IPS-NIHi7 (cell line): ENCODE data around the gene REPS1.

Source experiments
- DNase-seq: peaks from one replicate; pipeline ENCODE4 v3.0.0; 2012; ENCODE audit warnings: mixed read lengths; ENCODE audit errors: extremely low spot score

Gene REPS1

DNA sequence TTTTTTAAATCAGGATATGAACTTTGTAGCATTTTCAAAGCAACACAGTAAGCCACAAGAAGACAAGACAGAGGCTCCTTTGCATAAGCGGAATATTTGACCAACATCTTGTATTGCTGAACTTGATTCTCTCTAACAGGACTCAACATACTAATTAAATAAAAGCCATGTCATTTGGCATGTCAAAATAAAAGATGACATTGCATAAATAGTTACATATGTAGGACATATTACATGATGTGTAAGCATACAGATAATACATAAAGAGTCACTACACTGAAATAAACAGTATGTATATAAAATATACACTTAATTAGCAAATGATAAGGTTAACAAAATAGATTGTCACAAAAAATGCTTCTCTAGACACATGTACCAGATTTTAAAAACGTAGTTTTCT is 62.2 kb downstream of the REPS1 start:
- no peak for DNase-seq

DNA sequence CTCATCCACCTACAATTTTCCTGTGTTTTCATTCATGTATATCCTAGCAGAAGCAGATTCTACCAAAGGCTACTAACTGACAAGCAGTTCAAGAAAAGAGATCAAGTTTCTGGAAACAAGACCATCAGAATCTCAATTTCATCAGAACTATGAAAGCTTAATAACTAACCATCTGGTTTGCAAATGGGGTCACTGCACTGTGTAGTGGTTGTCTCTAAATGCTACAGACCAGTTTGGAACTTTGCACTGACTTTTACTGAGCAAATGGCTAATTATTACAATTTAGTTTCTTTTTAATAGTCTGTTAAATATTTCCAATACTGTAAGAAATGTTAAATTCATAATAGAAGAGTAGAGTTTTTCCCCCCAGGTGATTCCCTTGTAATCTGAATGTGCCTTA is 64.5 kb downstream of the REPS1 start:
- DNase-seq, result no peak

DNA sequence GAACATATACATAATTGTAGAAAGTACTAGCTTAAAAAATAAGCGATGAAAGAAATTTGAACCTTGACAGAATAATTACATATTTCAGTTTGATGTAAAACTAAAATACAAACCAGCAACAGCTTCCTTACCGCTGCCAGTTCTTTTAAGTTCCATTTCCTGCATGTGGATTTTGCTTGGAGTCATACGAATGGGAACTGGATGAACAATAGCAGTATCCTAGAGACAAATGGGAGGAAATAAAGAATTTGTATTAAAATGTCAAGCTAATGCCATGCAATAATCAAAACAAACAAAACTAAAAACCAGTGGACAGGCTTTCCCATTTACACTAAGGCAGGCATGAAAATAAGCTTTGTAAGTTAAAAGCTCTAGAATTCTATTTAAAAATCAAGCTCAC is 67.1 kb downstream of the REPS1 start:
- DNase-seq, result no peak

DNA sequence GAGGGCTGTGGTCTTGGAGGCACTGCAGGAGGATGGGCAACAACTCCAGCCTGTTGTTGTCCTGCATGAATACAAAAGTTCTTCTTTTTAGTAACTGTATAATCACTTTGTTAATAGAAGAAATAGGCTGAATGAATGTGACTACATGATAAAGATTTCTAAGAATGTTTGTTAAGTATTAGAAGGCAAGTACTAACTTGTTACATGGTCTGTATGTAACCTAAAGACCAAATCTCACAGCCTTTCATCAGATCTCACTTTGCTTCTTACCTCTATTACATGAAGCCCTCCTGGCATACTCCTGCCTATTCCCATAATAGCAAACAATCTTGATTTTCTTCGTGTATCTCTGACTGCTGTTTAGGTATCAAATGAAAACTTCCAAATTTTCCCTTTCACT is 73.4 kb downstream of the REPS1 start:
- no peak for DNase-seq

DNA sequence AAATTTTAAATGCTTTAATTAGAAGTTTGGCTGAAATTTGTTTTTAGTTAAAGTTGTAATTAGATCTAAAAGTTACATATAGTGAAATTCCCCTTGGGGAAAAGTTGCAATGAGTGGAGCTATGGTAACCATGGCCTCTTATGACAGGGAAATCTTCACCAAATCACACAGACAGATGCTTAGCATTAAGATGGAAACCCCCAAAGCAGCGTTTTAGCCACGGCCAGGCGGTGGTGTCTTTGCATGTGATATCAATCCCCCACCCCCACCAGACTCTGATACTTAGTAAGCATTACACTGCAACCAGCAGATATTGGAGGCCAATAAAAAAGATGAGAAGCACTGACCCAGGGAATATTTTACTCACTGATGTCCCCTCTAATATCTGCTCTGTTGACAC is 75.7 kb downstream of the REPS1 start:
- no peak for DNase-seq

DNA sequence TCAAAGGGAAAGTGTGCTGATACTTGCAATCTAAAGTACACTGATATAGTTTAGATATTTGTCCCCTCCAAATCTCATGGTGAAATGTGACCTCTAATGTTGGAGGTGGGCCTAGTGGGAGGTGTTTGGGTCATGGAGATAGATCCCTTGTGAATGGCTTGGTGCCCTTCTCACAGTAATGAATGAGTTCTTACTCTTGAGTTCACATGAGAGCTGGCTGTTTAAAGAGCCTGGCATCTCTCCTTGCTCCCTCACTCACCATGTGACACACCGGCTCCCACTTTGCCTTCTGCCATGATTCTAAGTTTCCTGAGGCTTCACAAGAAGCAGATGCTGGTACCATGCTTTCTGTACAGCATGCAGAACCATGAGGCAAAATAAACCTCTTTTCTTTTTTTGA is 78.1 kb downstream of the REPS1 start:
- no peak for DNase-seq

DNA sequence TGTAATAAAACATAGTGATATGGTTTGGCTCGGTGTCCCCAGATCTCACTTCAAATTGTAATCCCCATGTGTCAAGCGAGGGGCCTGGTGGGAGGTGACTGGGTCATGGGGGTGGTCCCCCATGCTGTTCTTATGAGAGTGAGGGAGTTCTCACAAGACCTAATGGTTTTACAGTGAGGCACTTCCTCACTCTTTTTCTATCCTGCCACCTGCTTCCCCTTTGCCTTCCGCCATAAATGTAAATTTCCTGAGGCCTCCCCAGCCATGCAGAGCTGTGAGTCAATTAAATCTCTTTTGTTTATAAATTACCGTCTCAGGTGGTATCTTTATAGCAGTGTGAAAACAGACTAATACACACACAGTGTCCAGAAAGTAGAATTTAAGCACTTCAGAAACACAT is 78.5 kb downstream of the REPS1 start:
- no peak for DNase-seq

DNA sequence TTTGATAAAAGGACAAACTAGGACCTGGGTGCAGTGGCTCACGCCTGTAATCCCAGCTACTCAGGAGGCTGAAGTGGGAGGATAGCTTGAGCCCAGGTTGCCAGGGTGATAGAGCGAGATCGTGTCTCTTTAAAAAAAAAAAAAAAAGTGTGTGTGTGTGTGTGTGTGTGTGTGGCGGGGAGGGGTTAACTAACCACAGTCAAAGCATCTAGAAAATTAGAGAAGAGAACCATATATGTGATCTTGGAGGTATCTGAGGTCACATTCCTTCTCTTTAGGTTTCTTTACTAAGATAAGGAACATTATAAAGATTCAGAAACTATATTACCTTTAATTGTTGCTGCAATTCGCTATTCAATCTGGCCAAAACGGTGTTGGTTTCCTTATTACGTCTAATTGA is 80.9 kb downstream of the REPS1 start:
- DNase-seq, result no peak

DNA sequence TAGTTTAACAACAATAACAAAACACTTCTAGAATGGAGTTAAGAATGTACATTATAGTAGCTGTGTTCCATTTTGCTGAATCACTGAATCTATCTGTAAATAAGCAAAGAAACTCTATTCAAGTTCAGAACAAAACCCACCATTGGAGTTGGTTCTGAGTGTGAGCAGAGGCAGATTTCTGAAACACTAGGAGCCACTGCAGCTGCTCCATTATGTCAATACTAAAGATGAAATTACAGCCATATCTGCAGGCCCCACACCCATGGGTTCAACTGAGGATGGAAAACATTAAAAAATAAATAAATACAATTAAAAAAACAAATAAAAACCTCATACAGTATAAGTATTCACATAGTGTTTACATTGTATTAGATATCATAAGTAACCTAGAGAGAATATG is 91.0 kb downstream of the REPS1 start:
- no peak for DNase-seq

DNA sequence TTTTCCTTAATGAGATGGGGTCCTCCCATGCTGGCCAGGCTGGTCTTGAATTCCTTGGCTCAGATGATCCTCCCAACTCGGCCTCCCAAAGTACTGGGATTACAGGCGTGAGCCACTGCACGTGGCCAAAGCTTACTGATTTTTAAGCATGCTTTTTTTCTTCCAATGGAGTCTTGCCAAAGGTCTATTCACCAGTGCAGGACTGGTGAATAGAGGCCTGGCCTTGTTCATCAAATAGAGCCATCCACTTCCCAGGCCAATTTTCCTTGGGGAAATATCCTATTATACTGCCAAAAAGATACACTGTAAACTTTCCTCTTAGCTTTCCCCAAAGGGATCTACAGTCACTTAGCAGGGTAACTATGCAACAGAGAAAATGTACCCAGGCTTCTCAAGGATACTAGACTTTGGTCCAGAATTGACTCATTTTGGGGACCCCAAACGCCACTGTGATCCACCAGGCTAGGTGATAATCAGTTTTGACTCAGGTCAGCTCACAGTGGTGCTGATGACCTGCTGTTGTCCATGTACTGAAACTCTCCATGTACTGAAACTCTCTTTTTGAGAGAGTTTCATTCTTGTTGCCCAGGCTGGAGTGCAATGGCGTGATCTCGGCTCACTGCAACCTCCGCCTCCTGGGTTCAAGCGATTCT is 91.8 kb downstream of the REPS1 start:
- no peak for DNase-seq

DNA sequence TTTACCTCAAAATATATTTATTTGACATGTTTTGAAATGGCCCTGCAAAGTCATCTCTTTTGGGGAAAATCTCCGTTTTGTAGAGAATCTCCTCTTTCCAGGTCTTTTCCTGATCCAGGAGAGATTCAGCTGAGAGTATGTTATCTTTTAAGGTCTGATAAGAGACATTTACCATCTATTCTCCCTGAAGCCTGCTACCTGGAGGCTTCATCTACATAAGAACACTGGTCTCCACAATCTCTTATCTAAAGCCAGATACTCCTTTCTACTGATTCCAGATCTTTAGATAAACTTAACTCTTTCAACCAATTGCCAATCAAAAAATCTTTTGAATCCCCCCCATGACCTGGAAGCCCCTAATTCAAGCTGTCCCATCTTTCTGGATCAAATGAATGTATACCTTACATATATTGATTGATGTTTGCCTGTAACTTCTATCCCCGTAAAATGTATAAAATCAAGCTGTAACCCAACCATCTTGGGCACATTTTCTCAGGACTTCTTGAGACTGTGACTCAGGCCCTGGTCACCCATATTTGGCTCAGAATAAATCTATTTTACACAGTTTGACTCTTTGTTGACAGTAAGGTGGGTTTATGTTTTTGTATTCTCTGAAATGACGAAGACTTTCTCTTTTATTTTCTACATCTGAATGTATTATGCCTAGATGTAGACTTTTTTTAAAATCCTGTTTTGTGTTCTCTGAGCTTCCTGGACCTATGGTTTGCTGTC is 96.6 kb downstream of the REPS1 start:
- DNase-seq, result no peak

DNA sequence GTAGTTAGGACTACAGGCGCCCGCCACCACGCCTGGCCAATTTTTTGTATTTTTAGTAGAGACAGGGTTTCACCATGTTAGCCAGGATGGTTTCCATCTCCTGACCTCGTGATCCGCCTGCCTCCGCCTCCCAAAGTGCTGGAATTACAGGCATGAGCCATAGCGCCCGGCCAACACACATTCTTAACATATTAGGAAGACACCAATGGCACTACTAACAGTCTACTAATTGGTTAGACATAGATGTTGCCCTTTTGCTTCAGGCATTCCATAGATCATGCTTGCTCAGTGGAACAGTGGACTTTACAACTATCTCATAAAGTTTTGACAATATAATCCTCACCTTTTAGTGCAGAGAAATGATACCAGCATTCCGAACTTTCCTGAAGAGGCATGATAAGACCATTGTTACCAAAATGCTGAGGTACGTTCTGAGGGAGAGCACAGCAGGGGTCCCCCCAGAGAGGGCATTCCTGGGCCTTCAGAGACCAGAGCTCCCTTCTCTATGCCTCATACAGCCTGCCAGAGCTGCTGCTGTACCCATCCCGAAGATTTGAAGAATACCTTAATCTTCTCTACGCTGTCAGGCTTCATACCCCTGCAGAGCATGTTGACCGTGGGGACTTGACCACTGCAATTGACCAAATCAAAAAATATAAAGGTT is 102.8 kb downstream of the REPS1 start:
- DNase-seq, result no peak

DNA sequence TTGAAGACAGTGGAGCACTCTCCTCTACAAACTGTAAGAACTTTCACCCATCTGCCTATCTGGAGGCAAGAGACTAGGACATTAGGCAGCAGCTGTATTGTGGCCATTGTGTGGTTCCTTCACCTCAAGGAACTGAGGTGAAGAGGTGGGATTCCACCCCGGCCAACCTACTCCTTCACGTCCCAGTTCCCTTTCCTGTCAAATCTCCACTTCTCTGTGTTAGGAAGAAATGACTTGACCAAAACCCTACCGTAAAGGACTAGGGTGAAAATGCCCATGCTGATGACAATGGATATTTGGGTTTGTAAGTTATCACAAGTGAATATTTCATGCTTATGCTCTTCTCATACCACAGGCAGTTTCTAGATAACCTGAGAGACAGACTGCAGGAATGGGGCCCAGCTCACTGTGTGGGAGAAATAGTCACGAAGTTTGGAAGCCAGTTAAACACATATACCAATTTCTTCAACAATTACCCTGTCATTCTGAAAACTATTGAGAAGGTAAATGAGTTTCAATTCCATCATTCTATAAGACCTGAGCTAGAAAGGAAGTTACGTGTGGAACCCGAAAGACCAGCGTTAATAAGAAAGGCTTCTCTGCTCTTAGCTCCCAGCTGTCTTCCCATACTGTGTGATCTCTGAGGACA is 105.6 kb downstream of the REPS1 start:
- DNase-seq, result no peak

DNA sequence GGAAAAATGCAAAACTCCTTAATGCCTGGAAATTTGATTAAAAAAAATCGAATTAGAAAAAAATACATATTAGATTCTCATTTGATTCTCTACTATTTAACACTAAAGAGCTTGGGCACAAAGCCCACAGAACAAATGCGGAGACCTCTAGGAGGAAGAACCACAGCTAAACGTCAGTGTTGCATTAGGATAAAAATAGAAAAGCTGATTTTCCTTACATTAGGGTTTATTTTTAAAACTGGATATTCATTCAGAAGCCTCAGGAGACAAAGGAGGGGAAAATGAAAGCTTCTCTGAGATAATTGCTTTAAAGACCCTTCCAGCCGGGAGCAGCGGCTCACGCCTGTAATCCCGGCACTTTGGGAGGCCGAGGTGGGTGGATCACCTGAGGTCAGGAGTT is 114.9 kb downstream of the REPS1 start:
- DNase-seq, result no peak

DNA sequence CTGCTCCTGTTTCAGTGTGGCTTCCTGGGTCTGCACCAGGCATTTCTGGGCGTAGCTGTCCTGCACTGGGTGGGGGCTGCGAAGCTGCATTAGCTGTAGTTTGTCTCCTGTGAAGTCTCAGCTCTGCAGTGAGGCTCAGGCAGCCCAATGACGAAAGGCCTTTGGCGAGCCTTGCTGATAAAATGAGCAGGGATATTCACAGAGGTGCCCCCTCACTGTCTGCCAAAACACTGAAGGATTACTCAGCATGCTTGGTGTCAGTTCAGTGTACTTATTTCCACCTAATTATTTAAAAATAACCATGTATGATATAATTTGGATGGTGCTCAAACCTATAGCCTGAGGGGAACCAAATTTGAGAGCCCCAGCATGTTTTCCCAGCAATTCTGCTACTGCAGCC is 118.7 kb downstream of the REPS1 start:
- DNase-seq, result peak; percentile 50

DNA sequence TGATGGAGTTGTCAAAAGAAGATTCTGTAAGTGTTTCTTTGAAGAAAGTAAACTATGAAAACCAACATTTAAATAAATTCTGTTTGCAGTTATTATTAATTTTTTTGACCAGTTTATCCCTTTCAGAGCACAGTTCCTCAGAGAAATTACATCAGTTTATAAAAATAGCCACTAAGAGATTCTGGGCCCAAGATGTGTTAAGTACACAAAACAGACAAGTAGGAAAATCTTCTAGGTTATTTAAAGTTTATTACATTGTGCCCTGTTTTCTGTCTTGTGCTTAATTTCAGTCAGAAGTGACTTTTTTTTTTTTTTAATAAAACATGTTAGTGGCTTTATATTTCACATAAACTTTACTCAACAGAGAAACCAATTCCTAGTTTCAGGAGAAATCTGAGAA is 119.9 kb downstream of the REPS1 start:
- no peak for DNase-seq

DNA sequence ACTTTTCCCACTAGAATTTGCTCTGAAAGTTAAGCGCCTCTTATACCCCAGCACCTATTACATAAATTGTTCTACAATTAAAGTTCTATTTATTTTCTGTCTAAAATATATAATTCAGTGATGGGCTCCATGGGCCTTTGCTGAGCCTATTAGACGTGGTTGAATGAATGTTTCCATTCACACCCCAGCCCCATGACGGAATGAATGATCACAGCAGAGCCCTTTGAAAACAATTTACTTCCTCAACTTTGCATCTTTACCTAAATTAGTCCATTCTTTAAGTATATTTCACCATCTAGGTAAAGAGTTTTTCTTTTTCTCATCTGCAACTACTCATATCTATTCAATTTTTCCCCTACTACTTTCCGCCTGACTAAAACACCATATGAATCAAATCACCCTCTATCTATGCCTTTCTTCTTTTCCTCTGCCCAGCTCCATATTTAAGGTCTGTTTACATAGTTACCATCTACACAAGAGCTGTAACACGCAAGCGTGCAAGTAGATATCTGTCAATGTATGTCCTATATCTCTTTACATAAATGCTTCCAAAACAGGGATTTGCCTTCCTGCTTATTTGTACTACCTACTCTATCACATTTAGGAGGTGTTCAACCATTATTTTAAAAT is 122.5 kb downstream of the REPS1 start:
- DNase-seq, result no peak

DNA sequence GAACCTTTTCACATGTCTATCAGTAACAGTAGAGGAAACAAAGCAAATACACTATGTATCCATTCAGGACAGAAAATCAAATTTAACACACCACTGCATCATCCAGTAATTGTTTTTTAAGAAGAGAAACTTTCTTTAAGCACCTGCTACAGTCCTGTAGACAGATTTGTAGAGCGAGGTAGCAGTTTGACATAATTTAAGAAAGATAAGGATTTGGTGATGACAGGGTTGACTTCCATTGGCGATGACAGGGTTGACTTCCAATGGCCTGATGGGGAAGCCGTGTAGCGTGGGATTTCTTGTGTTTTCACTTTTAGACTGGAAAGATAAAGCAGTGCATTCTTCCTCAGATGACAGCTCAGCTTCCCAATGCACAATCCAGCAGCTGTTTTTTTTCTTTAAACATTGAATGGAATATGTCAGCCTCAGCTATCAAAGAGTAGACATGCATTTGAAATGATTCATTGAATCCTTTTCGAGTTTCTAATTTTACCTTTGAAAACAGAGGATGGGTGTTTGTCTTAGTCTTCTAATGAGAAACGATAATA is 123.6 kb downstream of the REPS1 start:
- no peak for DNase-seq

DNA sequence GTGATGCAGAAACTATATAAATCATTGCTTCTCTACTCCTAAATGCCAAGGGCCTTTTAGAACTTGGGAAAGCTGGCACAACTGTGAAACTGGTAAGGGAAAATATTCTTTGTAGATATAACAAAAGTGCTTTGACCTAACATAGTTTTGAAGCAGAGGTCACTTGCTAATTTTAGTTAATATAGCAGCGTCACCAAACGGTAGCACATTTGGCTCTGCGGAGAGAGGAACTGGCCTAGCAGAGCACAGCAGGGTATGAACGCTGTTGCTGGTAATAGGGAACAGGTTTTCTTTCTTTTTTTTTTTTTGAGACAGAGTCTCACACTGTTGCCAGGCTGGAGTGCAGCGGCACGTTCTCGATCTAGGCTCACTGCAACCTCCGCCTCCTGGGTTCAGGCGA is 124.7 kb downstream of the REPS1 start:
- DNase-seq, result no peak

DNA sequence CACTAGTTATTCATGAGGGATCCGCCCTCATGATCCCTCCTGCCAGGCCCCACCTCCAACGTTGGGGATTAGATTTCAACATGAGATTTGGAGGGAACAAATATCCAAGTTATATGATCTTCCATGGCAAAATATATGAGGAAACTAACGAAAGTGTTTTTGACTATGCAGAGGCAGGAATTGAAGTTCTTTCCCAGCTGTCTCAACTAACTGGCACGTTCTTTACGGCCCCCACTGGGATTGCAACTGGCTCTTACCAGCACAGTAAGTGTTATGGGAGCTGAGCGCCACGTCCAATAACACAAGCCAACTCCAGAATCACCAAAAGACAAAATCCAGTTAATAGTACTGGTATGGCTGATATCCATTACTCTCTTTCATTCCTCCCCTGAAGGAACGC is 125.6 kb downstream of the REPS1 start:
- no peak for DNase-seq

DNA sequence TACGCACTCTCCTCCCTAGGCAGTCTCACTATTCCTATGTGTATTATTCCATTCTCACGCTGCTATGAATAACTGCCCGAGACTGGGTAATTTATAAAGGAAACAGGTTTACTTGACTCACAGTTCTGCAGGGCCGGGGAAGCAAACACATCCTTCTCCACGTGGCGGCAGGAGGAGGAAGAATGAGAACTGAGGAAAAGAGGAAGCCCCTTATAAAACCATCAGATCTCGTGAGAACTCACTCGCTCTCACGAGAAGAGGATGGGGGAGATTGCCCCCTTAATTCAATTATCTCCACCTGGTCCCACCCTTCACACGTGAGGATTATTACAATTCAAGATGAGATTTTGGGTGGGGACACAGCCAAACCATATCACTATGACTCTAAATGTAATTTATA is 130.3 kb downstream of the REPS1 start:
- no peak for DNase-seq

DNA sequence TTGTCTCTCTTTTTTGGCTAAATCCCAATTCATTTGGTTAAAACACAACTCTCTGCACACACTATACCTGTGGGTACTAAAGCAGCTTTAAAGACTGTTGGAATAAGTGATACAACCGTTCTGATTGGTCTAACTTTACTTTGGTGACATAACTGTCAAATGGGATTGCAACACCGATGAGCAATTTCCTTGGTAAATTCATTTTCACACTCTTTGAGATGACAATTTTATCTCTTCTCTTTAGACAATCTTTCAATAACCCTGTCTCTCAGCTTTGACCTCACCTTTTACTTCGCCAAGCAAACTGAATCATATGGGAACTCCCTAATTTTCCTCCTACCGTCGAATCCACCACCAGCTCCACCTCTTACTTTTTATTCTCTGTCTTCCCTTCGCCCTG is 131.4 kb downstream of the REPS1 start:
- no peak for DNase-seq
